NCI-H2227 treated with DMSO at 0.1 percent for 48 hours (cell line): Measurements from ENCODE around the gene VTA1.
"Not testable (repeated sequence)": the region's sequence is repeated elsewhere in the genome, so short reads cannot be mapped to it uniquely, and the experiment has no call there.

Experiments
- DNase-seq: peaks from one replicate; lab custom pipeline; 2025; lab: John Stamatoyannopoulos, UW

Gene VTA1

GRCh38 chr6:142225552-142225951 lies 78.5 kb downstream of the VTA1 start:
- DNase-seq, result no peak

- no peak for DNase-seq
Measured at GRCh38 chr6:142226731-142227130, 79.7 kb downstream of the VTA1 start.

- not testable (repeated sequence) for DNase-seq
Measured at GRCh38 chr6:142229518-142230270, 82.6 kb downstream of the VTA1 start.

- peak; percentile 47 for DNase-seq
Measured at GRCh38 chr6:142232206-142233044, 85.4 kb downstream of the VTA1 start.

- DNase-seq, result no peak
Measured at GRCh38 chr6:142233945-142234682, 87.1 kb downstream of the VTA1 start.

GRCh38 chr6:142235272-142235671 lies 88.2 kb downstream of the VTA1 start:
- no peak for DNase-seq

GRCh38 chr6:142235791-142236190 lies 88.7 kb downstream of the VTA1 start:
- no peak for DNase-seq

GRCh38 chr6:142236691-142237090 lies 89.6 kb downstream of the VTA1 start:
- no peak for DNase-seq

GRCh38 chr6:142238881-142239280 lies 91.8 kb downstream of the VTA1 start:
- DNase-seq, result no peak

- DNase-seq, result no peak
Measured at GRCh38 chr6:142240179-142240578, 93.1 kb downstream of the VTA1 start.

- no peak for DNase-seq
Measured at GRCh38 chr6:142241061-142241460, 94.0 kb downstream of the VTA1 start.

GRCh38 chr6:142242269-142242668 lies 95.2 kb downstream of the VTA1 start:
- no peak for DNase-seq

- no peak for DNase-seq
Measured at GRCh38 chr6:142246960-142247359, 99.9 kb downstream of the VTA1 start.

GRCh38 chr6:142249266-142249665 lies 102.2 kb downstream of the VTA1 start:
- DNase-seq, result no peak

GRCh38 chr6:142251930-142252445 lies 104.9 kb downstream of the VTA1 start:
- no peak for DNase-seq

- no peak for DNase-seq
Measured at GRCh38 chr6:142254513-142254912, 107.5 kb downstream of the VTA1 start.

GRCh38 chr6:142255785-142256184 lies 108.7 kb downstream of the VTA1 start:
- no peak for DNase-seq

- no peak for DNase-seq
Measured at GRCh38 chr6:142258305-142258704, 111.2 kb downstream of the VTA1 start.

GRCh38 chr6:142258757-142259156 lies 111.7 kb downstream of the VTA1 start:
- no peak for DNase-seq

- no peak for DNase-seq
Measured at GRCh38 chr6:142260748-142261147, 113.7 kb downstream of the VTA1 start.

- DNase-seq, result no peak
Measured at GRCh38 chr6:142262231-142262630, 115.2 kb downstream of the VTA1 start.

- no peak for DNase-seq
Measured at GRCh38 chr6:142265476-142265875, 118.4 kb downstream of the VTA1 start.
